ENCODE data around the gene GARIN5B.

DNA sequence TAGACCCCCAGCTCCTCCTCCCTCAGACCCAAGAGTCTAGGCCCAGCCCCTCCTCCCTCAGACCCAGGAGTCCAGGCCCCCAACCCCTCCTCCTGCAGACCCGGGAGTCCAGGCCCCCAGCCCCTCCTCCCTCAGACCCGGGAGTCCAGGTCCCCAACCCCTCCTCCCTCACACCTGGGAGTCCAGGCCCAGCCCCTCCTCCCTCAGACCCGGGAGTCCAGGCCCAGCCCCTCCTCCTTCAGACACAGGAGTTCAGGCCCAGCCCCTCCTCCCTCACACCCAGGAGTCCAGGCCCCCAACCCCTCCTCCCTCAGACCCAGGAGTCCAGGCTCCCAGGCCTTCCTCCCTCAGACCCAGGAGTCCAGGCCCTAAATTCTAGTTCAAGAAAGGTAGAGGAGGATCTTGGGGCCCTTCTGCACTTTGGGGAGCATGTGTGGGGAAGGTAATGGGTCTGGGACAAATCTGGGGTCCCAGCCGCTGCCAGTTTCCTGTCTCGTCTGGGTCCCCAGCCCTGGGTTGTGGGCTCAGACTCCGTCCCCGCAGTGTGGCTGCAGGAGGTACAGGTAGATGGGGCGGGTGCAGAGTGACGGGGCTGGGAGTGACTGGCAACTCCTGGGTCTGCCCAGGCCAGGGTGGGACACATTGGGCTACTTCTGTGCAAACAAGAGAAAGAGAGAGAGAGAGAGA, 10.4 kb upstream of the GARIN5B start:
- TF ChIP-seq POLR2A (IDR thresholded peaks at IDR 0.05; ENCODE audit: low read depth, low read length) (no peak), TAF1 (IDR thresholded peaks at IDR 0.05; ENCODE audit: low read depth, low read length) (no peak), POLR2AphosphoS5 (IDR thresholded peaks at IDR 0.05; ENCODE audit: low read depth, low read length) (no peak)
